Measurements from ENCODE around the gene ZFP92.

Gene ZFP92

DNA sequence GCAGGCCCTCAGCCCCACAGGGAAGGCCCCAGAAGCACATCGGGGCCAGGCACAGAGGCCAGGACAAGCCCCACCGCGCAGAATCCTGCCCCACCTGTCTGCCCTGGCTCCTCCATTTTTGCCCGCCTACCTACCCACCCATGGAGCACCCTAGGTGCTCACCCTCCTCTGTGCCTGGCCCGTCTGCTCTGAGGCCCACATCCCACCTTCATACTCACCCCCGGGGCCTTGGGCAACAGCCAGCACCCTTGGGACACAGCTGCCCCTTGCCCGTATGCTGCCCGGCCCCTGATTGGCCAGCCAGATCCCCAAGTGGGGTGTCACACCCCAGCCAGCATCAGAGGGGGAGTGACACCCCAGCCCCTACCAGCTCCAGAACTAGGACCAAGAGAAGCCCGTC is 45.4 kb downstream of the ZFP92 start:
- Histone ChIP-seq H3K79me2 (ENCODE audit: insufficient read depth, low read length) (no peaks in the 10 kb centered on the region), H2AFZ (ENCODE audit: low read depth, low read length) (no peak overlapping the region), H3K9ac (ENCODE audit: low read depth, low read length) (no peak overlapping the region), H3K4me3 (ENCODE audit: low read depth in 1 of 2, low read length in 2 of 2) (no peak overlapping the region), H3K27ac (ENCODE audit: low read length) (no peak overlapping the region), H3K4me2 (ENCODE audit: insufficient read depth, low read length) (no peak overlapping the region), H3K4me1 (ENCODE audit: insufficient read depth, low read length) (no peaks in the 10 kb centered on the region), H3K27me3 (ENCODE audit: insufficient read depth, low read length, poor library complexity) (no peaks in the 10 kb centered on the region), H4K20me1 (ENCODE audit: insufficient read depth, low read length) (no peaks in the 10 kb centered on the region), H3K9me3 (ENCODE audit: insufficient read depth, low read length, severe bottlenecking) (no peaks in the 10 kb centered on the region), H3K36me3 (ENCODE audit: insufficient read depth, low read length) (peaks cover 42% of the 10 kb centered on the region)
- TF ChIP-seq, protein P1, sequence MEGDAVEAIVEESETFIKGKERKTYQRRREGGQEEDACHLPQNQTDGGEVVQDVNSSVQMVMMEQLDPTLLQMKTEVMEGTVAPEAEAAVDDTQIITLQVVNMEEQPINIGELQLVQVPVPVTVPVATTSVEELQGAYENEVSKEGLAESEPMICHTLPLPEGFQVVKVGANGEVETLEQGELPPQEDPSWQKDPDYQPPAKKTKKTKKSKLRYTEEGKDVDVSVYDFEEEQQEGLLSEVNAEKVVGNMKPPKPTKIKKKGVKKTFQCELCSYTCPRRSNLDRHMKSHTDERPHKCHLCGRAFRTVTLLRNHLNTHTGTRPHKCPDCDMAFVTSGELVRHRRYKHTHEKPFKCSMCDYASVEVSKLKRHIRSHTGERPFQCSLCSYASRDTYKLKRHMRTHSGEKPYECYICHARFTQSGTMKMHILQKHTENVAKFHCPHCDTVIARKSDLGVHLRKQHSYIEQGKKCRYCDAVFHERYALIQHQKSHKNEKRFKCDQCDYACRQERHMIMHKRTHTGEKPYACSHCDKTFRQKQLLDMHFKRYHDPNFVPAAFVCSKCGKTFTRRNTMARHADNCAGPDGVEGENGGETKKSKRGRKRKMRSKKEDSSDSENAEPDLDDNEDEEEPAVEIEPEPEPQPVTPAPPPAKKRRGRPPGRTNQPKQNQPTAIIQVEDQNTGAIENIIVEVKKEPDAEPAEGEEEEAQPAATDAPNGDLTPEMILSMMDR (IDR thresholded peaks at IDR 0.05; ENCODE audit: borderline replicate concordance, extremely low read depth, low read length, poor library complexity, severe bottlenecking) = no peak
- no peak for ATAC-seq (ENCODE audit: insufficient read depth, low read depth)
- DNase-seq = no peak

DNA sequence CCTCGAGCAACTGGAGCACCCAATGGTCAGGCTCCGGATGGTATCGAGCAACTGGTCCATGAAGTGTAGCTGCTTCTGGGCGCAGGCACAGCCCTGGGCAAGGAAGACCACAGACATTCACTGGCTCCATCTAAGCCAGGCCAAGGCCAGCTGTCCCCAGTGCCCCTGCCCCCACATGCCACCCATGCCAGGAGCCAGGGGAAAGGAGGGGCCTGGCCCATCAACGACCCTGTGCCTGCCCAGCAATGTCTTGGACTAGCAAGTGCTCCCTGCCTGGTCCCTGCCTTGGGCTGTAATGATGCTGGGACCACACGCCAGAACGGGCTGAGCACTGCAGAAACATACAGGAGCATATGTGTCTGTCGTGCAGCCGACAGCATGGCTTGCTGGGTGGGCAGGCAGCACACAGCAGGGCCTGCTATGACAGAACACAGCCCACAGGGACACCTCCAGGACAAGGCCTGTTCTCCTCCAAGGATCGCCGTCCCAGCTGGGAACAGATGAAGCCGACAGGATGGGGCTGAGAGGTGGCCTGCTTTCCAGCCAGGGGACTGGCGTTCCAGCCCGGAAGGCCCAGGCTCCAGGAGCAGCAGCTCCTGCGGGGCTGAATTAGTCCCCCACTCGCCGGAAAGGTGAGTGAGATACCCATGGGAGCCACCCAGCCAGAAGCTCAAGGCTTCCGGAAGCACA is 46.0 kb downstream of the ZFP92 start:
- Histone ChIP-seq H3K36me3 (ENCODE audit: insufficient read depth, low read length) (peaks cover 43% of the 10 kb centered on the region), H4K20me1 (ENCODE audit: insufficient read depth, low read length) (no peaks in the 10 kb centered on the region), H3K27ac (ENCODE audit: low read length) (no peak overlapping the region), H3K4me2 (ENCODE audit: insufficient read depth, low read length) (no peak overlapping the region), H3K9me3 (ENCODE audit: insufficient read depth, low read length, severe bottlenecking) (no peaks in the 10 kb centered on the region), H3K9ac (ENCODE audit: low read depth, low read length) (no peak overlapping the region), H2AFZ (ENCODE audit: low read depth, low read length) (no peak overlapping the region), H3K4me3 (ENCODE audit: low read depth in 1 of 2, low read length in 2 of 2) (no peak overlapping the region), H3K27me3 (ENCODE audit: insufficient read depth, low read length, poor library complexity) (no peaks in the 10 kb centered on the region), H3K4me1 (ENCODE audit: insufficient read depth, low read length) (no peaks in the 10 kb centered on the region), H3K79me2 (ENCODE audit: insufficient read depth, low read length) (no peaks in the 10 kb centered on the region)
- no peak for ATAC-seq (ENCODE audit: insufficient read depth, low read depth)
- no peak for DNase-seq
- no peak for TF ChIP-seq EZH2 (IDR thresholded peaks at IDR 0.05; ENCODE audit: borderline replicate concordance, low read depth, low read length, severe bottlenecking)
- TF ChIP-seq, protein P1 (IDR thresholded peaks at IDR 0.05; ENCODE audit: borderline replicate concordance, extremely low read depth, low read length, poor library complexity, severe bottlenecking) = no peak

DNA sequence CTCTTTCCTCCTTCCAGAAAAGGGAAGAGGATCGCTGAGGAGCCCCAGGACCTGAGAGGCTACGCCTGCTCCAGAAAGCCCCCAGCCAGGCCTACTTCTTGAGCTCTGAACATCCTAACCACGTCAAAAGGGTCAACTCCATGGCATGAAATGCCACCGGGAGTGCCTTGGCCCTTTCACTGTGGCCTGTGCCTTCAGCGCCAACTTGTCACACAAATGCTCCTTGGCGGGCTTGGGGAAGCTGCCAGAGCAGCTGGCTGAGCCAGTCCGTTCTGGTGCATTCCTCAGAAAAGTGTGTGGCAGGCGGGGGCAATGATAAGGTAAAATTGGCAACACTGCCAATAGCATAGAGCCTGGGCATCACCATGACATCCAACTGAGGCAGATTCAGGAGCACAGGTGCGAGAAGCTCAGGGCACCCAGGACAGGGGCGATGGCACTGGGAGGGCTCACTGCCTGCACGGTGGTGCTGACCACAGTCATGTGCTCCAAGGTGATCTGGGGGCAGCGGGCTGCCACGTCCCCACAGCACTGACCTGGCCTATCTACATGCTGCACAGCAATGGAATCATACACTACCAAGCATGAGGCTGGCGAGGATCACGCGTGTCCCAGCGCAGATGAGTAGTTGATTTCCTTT is 46.7 kb downstream of the ZFP92 start:
- H3K4me3 ChIP-seq (ENCODE audit: low read depth in 1 of 2, low read length in 2 of 2) = no peak overlapping the region
- H3K9ac ChIP-seq (ENCODE audit: low read depth, low read length) = no peak overlapping the region
- no peaks in the 10 kb centered on the region for H3K79me2 ChIP-seq (ENCODE audit: insufficient read depth, low read length)
- H2AFZ ChIP-seq (ENCODE audit: low read depth, low read length) = no peak overlapping the region
- DNase-seq = no peak
- no peaks in the 10 kb centered on the region for H3K9me3 ChIP-seq (ENCODE audit: insufficient read depth, low read length, severe bottlenecking)
- H3K36me3 ChIP-seq (ENCODE audit: insufficient read depth, low read length) = peaks cover 50% of the 10 kb centered on the region
- no peaks in the 10 kb centered on the region for H3K4me1 ChIP-seq (ENCODE audit: insufficient read depth, low read length)
- no peak for ATAC-seq (ENCODE audit: insufficient read depth, low read depth)
- no peak overlapping the region for H3K4me2 ChIP-seq (ENCODE audit: insufficient read depth, low read length)
- H3K27me3 ChIP-seq (ENCODE audit: insufficient read depth, low read length, poor library complexity) = no peaks in the 10 kb centered on the region
- TF ChIP-seq, protein P1 (IDR thresholded peaks at IDR 0.05; ENCODE audit: borderline replicate concordance, extremely low read depth, low read length, poor library complexity, severe bottlenecking) = no peak
- no peak for TF ChIP-seq EZH2 (IDR thresholded peaks at IDR 0.05; ENCODE audit: borderline replicate concordance, low read depth, low read length, severe bottlenecking)
- no peak overlapping the region for H3K27ac ChIP-seq (ENCODE audit: low read length)
- 0 out of 2 replicates have a peak, but pooled peaks cover 1% of the 10 kb centered on the region for H4K20me1 ChIP-seq (ENCODE audit: insufficient read depth, low read length)
